MM.1S (cell line): ENCODE measurements around the gene SHC2.

Experiments used
- DNase-seq: peaks from one replicate; pipeline ENCODE4 v3.0.0-alpha.2; 2015
- H2AFZ ChIP-seq: fragments of 300-600 bp; sonication (generic); 2 replicates; pipeline ENCODE4 v1.6.0; 2016; ENCODE audit warnings: antibody characterized with exemption, low read length
- H3F3A ChIP-seq: fragments of 300-600 bp; sonication (generic); 2 replicates; pipeline ENCODE4 v1.6.1; 2016; ENCODE audit warnings: mild to moderate bottlenecking, antibody characterized with exemption, low read length, moderate library complexity, mixed read lengths; ENCODE audit not compliant: insufficient read depth
- H3K27ac ChIP-seq: fragments of 300-600 bp; sonication (generic); 2 replicates; pipeline ENCODE4 v1.5.1; 2016; ENCODE audit warnings: mild to moderate bottlenecking, low read length
- H3K27me3 ChIP-seq: fragments of 300-600 bp; sonication (generic); replicated peaks from 2 replicates; pipeline ENCODE4 v1.6.0; 2016; ENCODE audit warnings: low read length; ENCODE audit not compliant: insufficient read depth
- H3K36me3 ChIP-seq: fragments of 300-600 bp; sonication (generic); replicated peaks from 2 replicates; pipeline ENCODE4 v1.6.1; 2016; ENCODE audit warnings: mild to moderate bottlenecking, low read length, mixed read lengths; ENCODE audit not compliant: insufficient read depth
- H3K4me1 ChIP-seq: fragments of 300-600 bp; sonication (generic); 2 replicates; pipeline ENCODE4 v1.6.1; 2016; ENCODE audit warnings: low read length, mixed read lengths
- H3K4me2 ChIP-seq: fragments of 300-600 bp; sonication (generic); 2 replicates; pipeline ENCODE4 v1.6.0; 2016; ENCODE audit warnings: low read depth, low read length
- H3K4me3 ChIP-seq: fragments of 300-600 bp; sonication (generic); 2 replicates; pipeline ENCODE4 v1.5.1; 2016; ENCODE audit warnings: low read length, mixed read lengths
- H3K79me2 ChIP-seq: fragments of 300-600 bp; sonication (generic); 2 replicates; pipeline ENCODE4 v1.6.1; 2016; ENCODE audit warnings: mixed run types, low read length, mixed read lengths
- H3K9ac ChIP-seq: fragments of 300-600 bp; sonication (generic); 2 replicates; pipeline ENCODE4 v1.6.1; 2016; ENCODE audit warnings: low read length, mixed read lengths
- H3K9me2 ChIP-seq: fragments of 300-600 bp; sonication (generic); replicated peaks from 2 replicates; pipeline ENCODE4 v1.6.1; 2016; ENCODE audit warnings: mild to moderate bottlenecking, low read length, mixed read lengths; ENCODE audit not compliant: insufficient read depth
- H3K9me3 ChIP-seq: fragments of 300-600 bp; sonication (generic); replicated peaks from 2 replicates; pipeline ENCODE4 v1.6.1; 2016; ENCODE audit warnings: mild to moderate bottlenecking, low read length, mixed read lengths; ENCODE audit not compliant: insufficient read depth
- H4K20me1 ChIP-seq: fragments of 300-600 bp; sonication (generic); 2 replicates; pipeline ENCODE4 v1.6.1; 2016; ENCODE audit warnings: mild to moderate bottlenecking, low read length, moderate library complexity, mixed read lengths; ENCODE audit not compliant: insufficient read depth
- CTCF ChIP-seq: fragments of 300-600 bp; sonication (generic); IDR thresholded peaks from 2 replicates; pipeline ENCODE4 v1.5.1; 2016; ENCODE audit warnings: antibody characterized with exemption, low read length, mixed read lengths
- EZH2 ChIP-seq: fragments of 300-600 bp; sonication (generic); optimal IDR thresholded peaks from 2 replicates; pipeline ENCODE3; 2017; ENCODE audit warnings: low read depth, mild to moderate bottlenecking, antibody characterized with exemption, low read length, mixed read lengths
- EZH2phosphoT487 ChIP-seq: fragments of 300-600 bp; sonication (generic); IDR thresholded peaks from 2 replicates; pipeline ENCODE4 v1.6.1; 2018; ENCODE audit warnings: antibody characterized with exemption, low read length

SHC2 gene

GRCh38 chr19:402786-403185 lies 58.0 kb downstream of the SHC2 start:
- TF ChIP-seq CTCF (no peak), EZH2 (no peak), EZH2phosphoT487 (no peak)
- no peaks in the 10 kb centered on the region for H3F3A ChIP-seq
- H3K9me2 ChIP-seq, result no peaks in the 10 kb centered on the region
- peaks cover 55% of the 10 kb centered on the region for H3K27me3 ChIP-seq
- H3K79me2 ChIP-seq, result no peaks in the 10 kb centered on the region
- H4K20me1 ChIP-seq, result no peaks in the 10 kb centered on the region
- H3K4me3 ChIP-seq, result no peak overlapping the region
- H2AFZ ChIP-seq, result no peak overlapping the region
- no peak for DNase-seq
- no peaks in the 10 kb centered on the region for H3K36me3 ChIP-seq
- H3K27ac ChIP-seq, result no peak overlapping the region
- H3K4me2 ChIP-seq, result no peak overlapping the region
- H3K4me1 ChIP-seq, result no peaks in the 10 kb centered on the region
- no peaks in the 10 kb centered on the region for H3K9me3 ChIP-seq
- H3K9ac ChIP-seq, result no peak overlapping the region

GRCh38 chr19:401866-402511 lies 58.8 kb downstream of the SHC2 start:
- H3K9me3 ChIP-seq, result no peaks in the 10 kb centered on the region

GRCh38 chr19:400976-401865 lies 59.6 kb downstream of the SHC2 start:
- Histone ChIP-seq H2AFZ (no peak overlapping the region), H3K9ac (no peak overlapping the region), H3K4me1 (no peaks in the 10 kb centered on the region), H3K4me3 (no peak overlapping the region), H3K27me3 (peaks cover 54% of the 10 kb centered on the region), H3K4me2 (no peak overlapping the region), H3K36me3 (no peaks in the 10 kb centered on the region), H3F3A (no peaks in the 10 kb centered on the region), H3K9me2 (no peaks in the 10 kb centered on the region), H3K79me2 (no peaks in the 10 kb centered on the region), H3K27ac (no peak overlapping the region), H4K20me1 (no peaks in the 10 kb centered on the region), H3K9me3 (no peaks in the 10 kb centered on the region)
- no peak for DNase-seq
- no peak for TF ChIP-seq CTCF
- no peak for TF ChIP-seq EZH2phosphoT487
- TF ChIP-seq EZH2, result no peak

More at GRCh38 chr19:401866-402511, 58.8 kb downstream of the SHC2 start:
- Histone ChIP-seq H2AFZ (no peak overlapping the region), H3F3A (no peaks in the 10 kb centered on the region), H3K79me2 (no peaks in the 10 kb centered on the region), H3K4me1 (no peaks in the 10 kb centered on the region), H3K27ac (no peak overlapping the region), H3K4me2 (no peak overlapping the region), H3K27me3 (peaks cover 55% of the 10 kb centered on the region), H4K20me1 (no peaks in the 10 kb centered on the region), H3K9ac (no peak overlapping the region), H3K9me2 (no peaks in the 10 kb centered on the region), H3K4me3 (no peak overlapping the region), H3K36me3 (no peaks in the 10 kb centered on the region)
- no peak for TF ChIP-seq CTCF
- TF ChIP-seq EZH2phosphoT487, result no peak
- TF ChIP-seq EZH2, result no peak
- no peak for DNase-seq
